Adrenal gland (tissue), 5 donors: ENCODE results near the gene CELA3B.
"Not testable (repeated sequence)": the region's sequence is repeated elsewhere in the genome, so short reads cannot be mapped to it uniquely, and the experiment has no call there.

ENCODE experiments used
- POLR2A ChIP-seq, 2 donors: fragments of 450-650 bp; IDR thresholded peaks; one replicate each; pipeline ENCODE4 v1.6.1; 2017; ENCODE audit warnings: antibody characterized with exemption in 2 of 2, mild to moderate bottlenecking in 2 of 2, moderate library complexity in 1 of 2
- TF ChIP-seq, protein P1 (sequence below), 6 experiments: fragments of 450-650 bp in 4 of 6; fragments of 200-600 bp in 2 of 6; sonication (generic) in 1 of 6; IDR thresholded peaks; 1 replicate in 5 of 6; 2 replicates in 1 of 6; pipeline versions ENCODE4 v1.5.1 to v1.8.0; 2016 to 2021; ENCODE audit warnings: antibody characterized with exemption in 6 of 6, mild to moderate bottlenecking in 2 of 6, moderate library complexity in 1 of 6
- donor health status: DM: no; HTN: no; CAD: no.

GRCh38 chr1:21980515-21981220, 3.8 kb downstream of the CELA3B start:
- TF ChIP-seq, protein P1, sequence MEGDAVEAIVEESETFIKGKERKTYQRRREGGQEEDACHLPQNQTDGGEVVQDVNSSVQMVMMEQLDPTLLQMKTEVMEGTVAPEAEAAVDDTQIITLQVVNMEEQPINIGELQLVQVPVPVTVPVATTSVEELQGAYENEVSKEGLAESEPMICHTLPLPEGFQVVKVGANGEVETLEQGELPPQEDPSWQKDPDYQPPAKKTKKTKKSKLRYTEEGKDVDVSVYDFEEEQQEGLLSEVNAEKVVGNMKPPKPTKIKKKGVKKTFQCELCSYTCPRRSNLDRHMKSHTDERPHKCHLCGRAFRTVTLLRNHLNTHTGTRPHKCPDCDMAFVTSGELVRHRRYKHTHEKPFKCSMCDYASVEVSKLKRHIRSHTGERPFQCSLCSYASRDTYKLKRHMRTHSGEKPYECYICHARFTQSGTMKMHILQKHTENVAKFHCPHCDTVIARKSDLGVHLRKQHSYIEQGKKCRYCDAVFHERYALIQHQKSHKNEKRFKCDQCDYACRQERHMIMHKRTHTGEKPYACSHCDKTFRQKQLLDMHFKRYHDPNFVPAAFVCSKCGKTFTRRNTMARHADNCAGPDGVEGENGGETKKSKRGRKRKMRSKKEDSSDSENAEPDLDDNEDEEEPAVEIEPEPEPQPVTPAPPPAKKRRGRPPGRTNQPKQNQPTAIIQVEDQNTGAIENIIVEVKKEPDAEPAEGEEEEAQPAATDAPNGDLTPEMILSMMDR (IDR thresholded peaks at IDR 0.05), result peak in 1 of 6 experiments; percentile 12
- TF ChIP-seq POLR2A (IDR thresholded peaks at IDR 0.05), result not testable (repeated sequence)
